Nephron progenitor cell (in vitro differentiated cells): Measurements from ENCODE around the gene PAGR1.

ENCODE experiments used
- DNase-seq: peaks from one replicate; pipeline ENCODE4 v3.0.0; 2021
- H3K27ac Mint-ChIP-seq: 2 replicates; pipeline ENCODE4 v1.8.0; 2021; ENCODE audit warnings: mild to moderate bottlenecking, moderate library complexity, mixed read lengths
- H3K27me3 Mint-ChIP-seq: 2 replicates; pipeline ENCODE4 v1.8.0; 2021; ENCODE audit warnings: mild to moderate bottlenecking, low read depth, mixed read lengths; ENCODE audit not compliant: poor library complexity
- H3K36me3 Mint-ChIP-seq: 2 replicates; pipeline ENCODE4 v1.8.0; 2021; ENCODE audit warnings: low read depth, mixed read lengths
- H3K4me1 Mint-ChIP-seq: 2 replicates; pipeline ENCODE4 v1.8.0; 2021; ENCODE audit warnings: mixed read lengths
- H3K4me3 Mint-ChIP-seq: 2 replicates; pipeline ENCODE4 v1.8.0; 2021; ENCODE audit warnings: mild to moderate bottlenecking, moderate library complexity, mixed read lengths
- H3K9me3 Mint-ChIP-seq: 2 replicates; pipeline ENCODE4 v1.8.0; 2021; ENCODE audit warnings: mild to moderate bottlenecking, moderate library complexity, mixed read lengths
- CTCF ChIP-seq: fragments of 200-600 bp; sonication (generic); IDR thresholded peaks from 2 replicates; pipeline ENCODE4 v1.5.0; 2021; ENCODE audit warnings: antibody characterized with exemption

Gene PAGR1

GRCh38 chr16:29818082-29818481 lies 2.1 kb downstream of the PAGR1 start:
- no peaks in the 10 kb centered on the region for H3K9me3 Mint-ChIP-seq
- no peak for TF ChIP-seq CTCF
- H3K4me3 Mint-ChIP-seq: peak overlapping the region; percentile 74
- H3K4me1 Mint-ChIP-seq: peaks cover 90% of the 10 kb centered on the region
- H3K27me3 Mint-ChIP-seq: no peaks in the 10 kb centered on the region
- peaks cover 21% of the 10 kb centered on the region for H3K36me3 Mint-ChIP-seq
- peak overlapping the region; percentile 30 for H3K27ac Mint-ChIP-seq
- DNase-seq: no peak

GRCh38 chr16:29819506-29819905 lies 3.6 kb downstream of the PAGR1 start:
- no peaks in the 10 kb centered on the region for H3K9me3 Mint-ChIP-seq
- H3K4me1 Mint-ChIP-seq: peaks cover 76% of the 10 kb centered on the region
- H3K27me3 Mint-ChIP-seq: no peaks in the 10 kb centered on the region
- peaks cover 21% of the 10 kb centered on the region for H3K36me3 Mint-ChIP-seq
- peak overlapping the region; percentile 85 for H3K27ac Mint-ChIP-seq
- no peak for TF ChIP-seq CTCF
- DNase-seq: no peak
- H3K4me3 Mint-ChIP-seq: peak overlapping the region; percentile 57

- no peak for TF ChIP-seq CTCF
- DNase-seq: peak; percentile 27
- Mint-ChIP-seq H3K36me3 (peaks cover 21% of the 10 kb centered on the region), H3K4me1 (peaks cover 72% of the 10 kb centered on the region), H3K4me3 (peak within 1 kb of the TSS; percentile 57), H3K27ac (peak within 1 kb of the TSS; percentile 85), H3K27me3 (peaks cover 3% of the 10 kb centered on the region), H3K9me3 (no peaks in the 10 kb centered on the region)
Measured at GRCh38 chr16:29820271-29820701, 4.3 kb downstream of the PAGR1 start, which contains the start of gene MVP. Gene MVP, plus strand, starts transcription at chr16:29820462. Its CDS starts 10,088 bp downstream, at chr16:29830550.

GRCh38 chr16:29820730-29821642 lies 5.0 kb downstream of the PAGR1 start:
- no peak for DNase-seq
- Mint-ChIP-seq H3K27me3 (peaks cover 3% of the 10 kb centered on the region), H3K36me3 (peaks cover 21% of the 10 kb centered on the region), H3K27ac (peak overlapping the region; percentile 76), H3K4me3 (peak overlapping the region; percentile 57), H3K9me3 (no peaks in the 10 kb centered on the region), H3K4me1 (peaks cover 68% of the 10 kb centered on the region)
- no peak for TF ChIP-seq CTCF

GRCh38 chr16:29821643-29822115 lies 5.7 kb downstream of the PAGR1 start:
- peak overlapping the region; percentile 86 for H3K27ac Mint-ChIP-seq

More at GRCh38 chr16:29821643-29822115, 5.7 kb downstream of the PAGR1 start:
- TF ChIP-seq CTCF: no peak
- H3K4me3 Mint-ChIP-seq: no peak overlapping the region
- peaks cover 21% of the 10 kb centered on the region for H3K36me3 Mint-ChIP-seq
- peaks cover 62% of the 10 kb centered on the region for H3K4me1 Mint-ChIP-seq
- no peak for DNase-seq
- no peaks in the 10 kb centered on the region for H3K9me3 Mint-ChIP-seq
- peaks cover 3% of the 10 kb centered on the region for H3K27me3 Mint-ChIP-seq
